GM12873 (cell line): Measurements from ENCODE around the gene ACSL3.

Experiments used
- TF ChIP-seq, protein P1 (sequence below): IDR thresholded peaks from 2 replicates; pipeline ENCODE4 v1.5.1; 2012; ENCODE audit warnings: low read depth, mild to moderate bottlenecking, moderate library complexity, low read length, control low read depth; ENCODE audit not compliant: insufficient read depth; ENCODE audit errors: missing control alignments

The ACSL3 gene

DNA sequence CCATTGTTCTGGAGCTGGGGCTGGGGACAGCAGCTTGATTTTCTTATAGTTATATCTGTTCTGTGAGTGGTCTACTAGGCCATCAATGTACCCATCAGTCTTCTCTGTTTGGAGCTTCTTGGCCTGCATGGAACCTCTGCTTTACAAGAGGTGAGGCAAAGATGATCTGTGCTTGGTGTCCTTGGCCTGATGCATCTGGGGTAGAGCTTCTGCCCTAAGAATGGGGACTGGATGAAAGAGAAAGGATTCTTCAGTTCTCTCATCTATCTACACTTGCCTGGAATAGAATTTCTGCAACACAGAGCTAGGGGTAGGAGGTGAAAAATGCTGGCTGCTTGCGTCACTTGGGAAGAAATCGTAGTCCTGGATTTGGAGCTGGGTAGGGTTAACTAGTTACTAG, 46.2 kb downstream of the ACSL3 start:
- TF ChIP-seq, protein P1, sequence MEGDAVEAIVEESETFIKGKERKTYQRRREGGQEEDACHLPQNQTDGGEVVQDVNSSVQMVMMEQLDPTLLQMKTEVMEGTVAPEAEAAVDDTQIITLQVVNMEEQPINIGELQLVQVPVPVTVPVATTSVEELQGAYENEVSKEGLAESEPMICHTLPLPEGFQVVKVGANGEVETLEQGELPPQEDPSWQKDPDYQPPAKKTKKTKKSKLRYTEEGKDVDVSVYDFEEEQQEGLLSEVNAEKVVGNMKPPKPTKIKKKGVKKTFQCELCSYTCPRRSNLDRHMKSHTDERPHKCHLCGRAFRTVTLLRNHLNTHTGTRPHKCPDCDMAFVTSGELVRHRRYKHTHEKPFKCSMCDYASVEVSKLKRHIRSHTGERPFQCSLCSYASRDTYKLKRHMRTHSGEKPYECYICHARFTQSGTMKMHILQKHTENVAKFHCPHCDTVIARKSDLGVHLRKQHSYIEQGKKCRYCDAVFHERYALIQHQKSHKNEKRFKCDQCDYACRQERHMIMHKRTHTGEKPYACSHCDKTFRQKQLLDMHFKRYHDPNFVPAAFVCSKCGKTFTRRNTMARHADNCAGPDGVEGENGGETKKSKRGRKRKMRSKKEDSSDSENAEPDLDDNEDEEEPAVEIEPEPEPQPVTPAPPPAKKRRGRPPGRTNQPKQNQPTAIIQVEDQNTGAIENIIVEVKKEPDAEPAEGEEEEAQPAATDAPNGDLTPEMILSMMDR, result no peak

DNA sequence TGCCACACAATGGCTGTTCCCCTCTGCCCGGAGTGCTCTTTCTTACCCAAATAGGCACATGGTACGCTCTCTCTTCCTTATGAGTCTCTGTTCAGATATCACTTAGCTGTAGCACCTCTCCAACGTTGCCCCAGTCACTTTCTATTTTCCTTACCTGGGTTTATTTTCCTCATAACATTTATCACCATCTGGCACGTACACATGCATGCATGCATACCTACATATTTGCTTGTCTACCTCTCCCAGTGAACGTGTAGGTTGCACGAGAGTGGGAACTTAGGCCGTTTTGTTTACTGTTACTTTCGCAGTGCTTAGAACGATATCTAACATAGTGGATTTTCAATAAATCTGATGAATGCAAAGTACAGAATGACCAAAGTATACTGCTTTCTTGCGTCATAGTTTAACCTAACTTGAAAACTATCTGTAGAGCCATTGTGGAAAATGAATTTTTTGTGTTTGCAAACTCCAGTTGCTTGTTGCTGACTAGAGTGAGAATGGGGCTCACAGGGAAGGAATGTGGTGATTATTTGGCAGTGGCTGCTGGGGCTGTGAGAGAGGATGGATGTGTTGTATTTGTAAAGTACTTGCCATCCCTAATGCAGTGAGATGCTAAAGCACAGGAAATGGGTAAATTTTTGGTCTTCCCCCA, 47.1 kb downstream of the ACSL3 start:
- TF ChIP-seq, protein P1, result no peak

- TF ChIP-seq, protein P1, result no peak
These were observed 48.5 kb downstream of the ACSL3 start for GRCh38 chr2:222909286-222909685.

GRCh38 chr2:222912117-222912516, 51.3 kb downstream of the ACSL3 start:
- TF ChIP-seq, protein P1, result no peak

DNA sequence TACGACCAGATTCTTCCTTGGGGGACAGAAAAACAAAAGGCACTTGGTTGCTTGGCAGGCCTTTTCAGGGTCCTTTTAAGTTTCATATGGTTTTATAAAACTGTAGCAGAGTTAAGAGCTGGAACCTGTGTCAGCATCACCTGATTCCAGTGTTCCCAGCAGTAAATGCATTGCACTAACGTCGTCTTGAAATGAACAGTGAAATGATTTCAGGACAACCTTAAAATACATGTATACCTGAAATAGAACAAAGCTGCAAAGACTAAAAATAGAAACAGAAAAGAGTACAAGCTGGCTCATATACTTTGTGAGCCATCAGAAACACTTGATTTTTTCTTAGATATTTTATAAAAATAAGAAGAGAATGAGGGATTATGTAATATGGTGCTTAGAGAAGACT, 51.9 kb downstream of the ACSL3 start:
- TF ChIP-seq, protein P1, result no peak

DNA sequence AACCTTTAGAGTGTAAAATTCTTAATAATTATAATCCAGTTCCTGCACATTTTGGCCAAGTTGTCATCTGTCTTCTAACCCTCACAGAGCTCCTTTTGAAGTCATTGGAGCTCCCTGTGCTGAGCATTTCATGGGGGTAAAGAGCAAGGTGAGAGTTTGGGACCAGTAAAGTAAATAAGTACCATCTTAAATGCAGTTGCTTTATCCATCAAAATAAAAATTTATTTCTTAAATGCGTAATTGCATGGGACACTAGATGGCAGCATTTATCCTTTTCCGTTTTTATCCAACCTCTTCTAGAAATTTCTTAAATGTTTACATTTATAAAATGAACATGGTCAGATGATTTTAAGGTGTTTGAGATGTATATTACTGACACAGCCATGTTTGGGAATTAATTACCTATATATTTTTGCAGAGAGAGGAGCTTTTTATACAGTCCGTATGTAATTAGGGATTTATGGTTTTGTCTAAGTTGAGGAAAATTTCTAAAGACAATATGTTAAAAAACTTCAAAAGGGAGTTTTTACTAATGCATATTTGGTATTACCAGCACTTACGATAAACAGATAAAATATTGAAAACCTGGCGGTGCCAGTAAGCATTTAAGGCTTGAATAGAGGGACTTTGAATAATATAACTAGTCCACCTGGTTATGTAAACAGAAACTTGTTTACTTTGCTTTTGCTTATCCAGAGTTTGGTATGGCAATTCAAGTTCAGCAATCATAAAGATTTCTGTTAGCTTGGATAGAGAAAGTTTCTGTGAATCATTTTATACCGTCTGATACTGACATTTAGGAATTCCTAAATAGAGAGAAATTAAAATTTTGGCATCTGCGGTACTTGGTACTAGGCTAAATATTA, 54.5 kb downstream of the ACSL3 start:
- TF ChIP-seq, protein P1, result no peak
